ENCODE data around the gene GATA5. TPM values are rescaled to one million over a fixed set of nuclear protein-coding genes. Genes with fewer than 3 reads are reported as not detected.

Gene GATA5
- total and polyA plus RNA-seq, 10 donors, result 0.02 to 0.19 (median 0.13) TPM; not detected in 7

GRCh38 chr20:62448038-62448437, 27.8 kb downstream of the GATA5 start:
- H3K27me3 ChIP-seq (replicated peaks in 1 of 7), result peaks cover 0 to 84% (median 20%) of the 10 kb centered on the region in 7 donors
- WGBS, 5 donors, result 59 to 67% (median 64%) methylated on average over 9 to 10 of the region's 10 CpGs
- intact Hi-C loops (cut with DNase I; ENCODE audit: low total_unique reads), result no loop called here

GRCh38 chr20:62446888-62447869, 28.6 kb downstream of the GATA5 start:
- H3K36me3 ChIP-seq, result no peaks in the 10 kb centered on the region
- no peak for DNase-seq
- H3K27ac ChIP-seq, result no peak overlapping the region
- no peak overlapping the region for H3K4me3 ChIP-seq
- no peak for TF ChIP-seq POLR2A (IDR thresholded peaks at IDR 0.05)
- TF ChIP-seq CTCF (IDR thresholded peaks at IDR 0.05 in 8 of 11, conservative IDR thresholded peaks at IDR 0.05 in 3 of 11), result no peak
- no peak for TF ChIP-seq POLR2AphosphoS5 (IDR thresholded peaks at IDR 0.05)
- no peaks in the 10 kb centered on the region for H3K9me3 ChIP-seq
- 82 to 89% (median 86%) methylated on average over 40 to 44 of the region's 44 CpGs for WGBS, 5 donors
- H3K27me3 ChIP-seq (replicated peaks in 1 of 7), result peaks cover 0 to 80% (median 11%) of the 10 kb centered on the region in 7 donors
- intact Hi-C loops (cut with DNase I; ENCODE audit: low total_unique reads), result no loop called here
- H3K4me1 ChIP-seq, result no peaks in the 10 kb centered on the region

More at GRCh38 chr20:62448038-62448437, 27.8 kb downstream of the GATA5 start:
- TF ChIP-seq POLR2A (IDR thresholded peaks at IDR 0.05), result no peak
- no peak for TF ChIP-seq CTCF (IDR thresholded peaks at IDR 0.05 in 8 of 11, conservative IDR thresholded peaks at IDR 0.05 in 3 of 11)
- TF ChIP-seq POLR2AphosphoS5 (IDR thresholded peaks at IDR 0.05), result no peak
- Histone ChIP-seq H3K9me3 (no peaks in the 10 kb centered on the region), H3K27ac (no peak overlapping the region), H3K36me3 (no peaks in the 10 kb centered on the region), H3K4me3 (no peak overlapping the region), H3K4me1 (no peaks in the 10 kb centered on the region)
- no peak for DNase-seq

GRCh38 chr20:62446481-62446880, 29.3 kb downstream of the GATA5 start:
- Histone ChIP-seq H3K4me3 (no peak overlapping the region), H3K27me3 (replicated peaks in 1 of 7) (peaks cover 0 to 84% (median 11%) of the 10 kb centered on the region in 7 donors), H3K4me1 (no peaks in the 10 kb centered on the region), H3K36me3 (no peaks in the 10 kb centered on the region), H3K27ac (no peak overlapping the region), H3K9me3 (no peaks in the 10 kb centered on the region)
- intact Hi-C loops (cut with DNase I; ENCODE audit: low total_unique reads), result no loop called here
- WGBS, 5 donors, result 66 to 97% (median 70%) methylated on average over 5 to 12 of the region's 12 CpGs
- DNase-seq, result no peak
- TF ChIP-seq POLR2A (IDR thresholded peaks at IDR 0.05) (no peak), POLR2AphosphoS5 (IDR thresholded peaks at IDR 0.05) (no peak), CTCF (IDR thresholded peaks at IDR 0.05 in 8 of 11, conservative IDR thresholded peaks at IDR 0.05 in 3 of 11) (no peak)

All from spleen (tissue), 11 donors.